ENCODE measurements around the gene SEMA4D.
"Not testable (repeated sequence)": the region's sequence is repeated elsewhere in the genome, so short reads cannot be mapped to it uniquely, and the experiment has no call there.

SEMA4D gene

GRCh38 chr9:89363311-89363670 is 134.6 kb downstream of the SEMA4D start:
- DNase-seq = no peak

- DNase-seq = no peak
Measured at GRCh38 chr9:89362647-89363310, 135.1 kb downstream of the SEMA4D start.

GRCh38 chr9:89361816-89362646 is 135.9 kb downstream of the SEMA4D start:
- no peak for DNase-seq

- DNase-seq = no peak
Measured at GRCh38 chr9:89361031-89361430, 136.9 kb downstream of the SEMA4D start.

- DNase-seq = peak; percentile 48
Measured at GRCh38 chr9:89360465-89360864, 137.4 kb downstream of the SEMA4D start.

- DNase-seq = peak; percentile 76
Measured at GRCh38 chr9:89359751-89360261, 138.1 kb downstream of the SEMA4D start.

GRCh38 chr9:89358985-89359384 is 138.9 kb downstream of the SEMA4D start:
- DNase-seq = peak; percentile 39

GRCh38 chr9:89358376-89358916 is 139.5 kb downstream of the SEMA4D start:
- no peak for DNase-seq

- no peak for DNase-seq
Measured at GRCh38 chr9:89357331-89358197, 140.3 kb downstream of the SEMA4D start.

- DNase-seq = no peak
Measured at GRCh38 chr9:89356782-89357181, 141.1 kb downstream of the SEMA4D start.

GRCh38 chr9:89354471-89354870 is 143.4 kb downstream of the SEMA4D start:
- no peak for DNase-seq

GRCh38 chr9:89353989-89354388 is 143.9 kb downstream of the SEMA4D start:
- no peak for DNase-seq

- no peak for DNase-seq
Measured at GRCh38 chr9:89352874-89353649, 144.9 kb downstream of the SEMA4D start.

GRCh38 chr9:89352451-89352850 is 145.5 kb downstream of the SEMA4D start:
- no peak for DNase-seq

GRCh38 chr9:89351584-89352300 is 146.2 kb downstream of the SEMA4D start:
- no peak for DNase-seq

GRCh38 chr9:89350988-89351557 is 146.8 kb downstream of the SEMA4D start:
- no peak for DNase-seq

- no peak for DNase-seq
Measured at GRCh38 chr9:89349607-89350006, 148.3 kb downstream of the SEMA4D start.

GRCh38 chr9:89347651-89348050 is 150.3 kb downstream of the SEMA4D start:
- no peak for DNase-seq

- no peak for DNase-seq
Measured at GRCh38 chr9:89346696-89347095, 151.2 kb downstream of the SEMA4D start.

GRCh38 chr9:89345476-89345875 is 152.4 kb downstream of the SEMA4D start:
- no peak for DNase-seq

GRCh38 chr9:89343812-89344211 is 154.1 kb downstream of the SEMA4D start:
- DNase-seq = not testable (repeated sequence)
